Lower leg skin (tissue), 4 donors: Measurements from ENCODE around the gene ZNF341. TPM values are rescaled to one million over a fixed set of nuclear protein-coding genes. Genes with fewer than 3 reads are reported as not detected.

Source experiments
- DNase-seq, 2 donors: peaks; one replicate each; pipeline ENCODE4 v3.0.0-alpha.2; 2019; ENCODE audit warnings: low spot score in 2 of 2
- H3K4me3 ChIP-seq: fragments of 200-600 bp; sonication (generic); 2 replicates; pipeline ENCODE4 v1.5.1; 2017; ENCODE audit warnings: mild to moderate bottlenecking, low read depth; ENCODE audit not compliant: poor library complexity, severe bottlenecking
- CTCF ChIP-seq, 3 donors: fragments of 450-650 bp; IDR thresholded peaks; one replicate each; pipeline ENCODE4 v1.5.1; 2016; ENCODE audit warnings: antibody characterized with exemption in 3 of 3, mild to moderate bottlenecking in 3 of 3, moderate library complexity in 2 of 3
- POLR2A ChIP-seq, 2 donors: fragments of 450-650 bp; IDR thresholded peaks; one replicate each; pipeline ENCODE4 v1.6.1; 2016 to 2017; ENCODE audit warnings: antibody characterized with exemption in 2 of 2, mild to moderate bottlenecking in 1 of 2, moderate library complexity in 1 of 2
- WGBS, 2 donors: methylation state at CpG; one replicate each; pipeline ENCODE4 v1.1.5; 2018; 5-methylcytosine and 5-hydroxymethylcytosine counted together
- intact Hi-C: fragments of 100-400 bp; cut with DNase I; formaldehyde crosslinking; loops from one replicate; pipeline ENCODE4 v1.15.0; 2023; ENCODE audit warnings: low total_unique reads
- total RNA-seq, 4 donors: library from RNA; depleted of rRNA; stranded (reverse); fragments of >200 nt; gene quantifications; one replicate each; pipeline ENCODE4 v1.1.0, GENCODE V29; 2016

The ZNF341 gene
- total RNA-seq, 4 donors from 2014 or later = 3.5 to 5.4 (median 4.2) TPM

GRCh38 chr20:33837096-33837830 is 105.5 kb downstream of the ZNF341 start:
- DNase-seq = no peak
- 90 to 91% methylated on average over 5 of the region's 5 CpGs for WGBS, 2 donors
- H3K4me3 ChIP-seq = no peak overlapping the region
- TF ChIP-seq POLR2A (IDR thresholded peaks at IDR 0.05) (no peak), CTCF (IDR thresholded peaks at IDR 0.05) (no peak)
- intact Hi-C loops = no loop called here

GRCh38 chr20:33838035-33838864 is 106.5 kb downstream of the ZNF341 start:
- no peak for TF ChIP-seq POLR2A (IDR thresholded peaks at IDR 0.05)
- no peak for TF ChIP-seq CTCF (IDR thresholded peaks at IDR 0.05)
- DNase-seq = no peak
- no peak overlapping the region for H3K4me3 ChIP-seq
- WGBS, 2 donors = 57 to 65% methylated on average over 8 of the region's 8 CpGs
- intact Hi-C loops = no loop called here

GRCh38 chr20:33839591-33839990 is 107.8 kb downstream of the ZNF341 start:
- no peak overlapping the region for H3K4me3 ChIP-seq
- WGBS, 2 donors = 74 to 75% methylated on average over 3 of the region's 3 CpGs
- no peak for TF ChIP-seq CTCF (IDR thresholded peaks at IDR 0.05)
- no peak for TF ChIP-seq POLR2A (IDR thresholded peaks at IDR 0.05)
- intact Hi-C loops = no loop called here
- no peak for DNase-seq

- WGBS, 2 donors = 88 to 95% methylated on average over 7 of the region's 7 CpGs
- TF ChIP-seq CTCF (IDR thresholded peaks at IDR 0.05) = no peak
- no peak for TF ChIP-seq POLR2A (IDR thresholded peaks at IDR 0.05)
- no peak overlapping the region for H3K4me3 ChIP-seq
- no peak for DNase-seq
- intact Hi-C loops = no loop called here
Observed at GRCh38 chr20:33840160-33840559, 108.4 kb downstream of the ZNF341 start.

- no peak overlapping the region for H3K4me3 ChIP-seq
- 81 to 86% methylated on average over 4 of the region's 4 CpGs for WGBS, 2 donors
- TF ChIP-seq POLR2A (IDR thresholded peaks at IDR 0.05) (no peak), CTCF (IDR thresholded peaks at IDR 0.05) (no peak)
- DNase-seq = no peak
- intact Hi-C loops = no loop called here
Observed at GRCh38 chr20:33840759-33841435, 109.1 kb downstream of the ZNF341 start.
